ENCODE results near the gene ADARB2.

Gene ADARB2

DNA sequence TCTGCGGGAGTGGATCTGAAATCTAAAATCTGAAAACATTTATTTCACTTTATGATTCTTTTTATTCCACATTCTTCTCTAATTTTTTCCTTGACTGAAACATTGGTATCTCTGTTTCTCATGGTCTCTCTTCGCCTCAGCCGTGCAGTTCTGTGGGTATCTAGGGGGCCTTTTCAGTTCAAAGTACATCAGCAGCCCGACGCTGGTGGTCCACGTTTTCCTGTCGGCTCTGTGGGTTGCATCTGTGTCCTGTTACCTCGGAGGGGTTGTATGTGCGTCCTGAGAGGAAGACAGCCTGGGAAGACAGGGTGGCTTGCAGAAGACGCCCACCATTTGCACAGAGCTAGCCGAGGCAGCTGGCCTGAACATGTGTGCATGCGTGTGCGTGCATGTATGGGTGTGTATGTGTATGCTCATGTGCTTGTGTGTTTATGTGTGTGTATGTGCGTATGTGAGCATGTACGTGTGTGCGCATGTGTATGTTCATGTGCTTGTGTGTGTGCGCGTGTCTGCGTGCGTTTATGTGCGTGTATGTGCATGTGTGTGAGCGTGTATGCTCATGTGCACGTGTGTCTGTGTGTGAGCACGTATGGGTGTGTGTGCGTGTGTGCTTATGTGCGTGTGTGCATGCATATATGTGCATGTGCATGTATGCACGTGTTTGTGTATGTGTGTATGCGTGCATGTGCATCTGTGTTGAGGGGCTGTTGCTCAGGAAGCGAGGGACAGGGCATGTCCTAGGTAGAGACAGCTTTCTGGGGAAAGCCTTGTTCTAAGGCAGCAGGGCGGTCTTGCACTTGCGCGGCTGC is 211.8 kb downstream of the ADARB2 start:
- DNase-seq (ENCODE audit: low read depth in 2 of 2) = no peak

DNA sequence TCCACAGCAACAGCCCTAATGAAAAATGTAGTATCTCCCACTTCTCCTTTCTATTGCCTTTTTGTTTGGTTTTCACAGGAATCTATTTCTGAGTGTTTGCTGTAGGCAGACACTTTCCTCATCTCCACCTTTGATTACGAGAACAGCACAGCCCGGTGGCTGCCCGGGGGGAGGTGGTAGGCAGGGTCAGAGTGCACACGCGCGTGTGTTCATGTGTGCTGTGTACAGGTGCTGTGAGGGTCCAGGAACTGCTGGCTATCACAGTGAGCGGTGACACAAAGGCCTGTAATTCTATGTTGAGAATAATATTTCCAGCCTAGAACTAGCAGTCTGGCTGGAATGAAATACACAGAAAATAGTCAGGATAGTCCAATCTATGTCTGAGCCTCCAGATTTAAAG is 212.8 kb downstream of the ADARB2 start:
- DNase-seq (ENCODE audit: low read depth in 2 of 2) = no peak

DNA sequence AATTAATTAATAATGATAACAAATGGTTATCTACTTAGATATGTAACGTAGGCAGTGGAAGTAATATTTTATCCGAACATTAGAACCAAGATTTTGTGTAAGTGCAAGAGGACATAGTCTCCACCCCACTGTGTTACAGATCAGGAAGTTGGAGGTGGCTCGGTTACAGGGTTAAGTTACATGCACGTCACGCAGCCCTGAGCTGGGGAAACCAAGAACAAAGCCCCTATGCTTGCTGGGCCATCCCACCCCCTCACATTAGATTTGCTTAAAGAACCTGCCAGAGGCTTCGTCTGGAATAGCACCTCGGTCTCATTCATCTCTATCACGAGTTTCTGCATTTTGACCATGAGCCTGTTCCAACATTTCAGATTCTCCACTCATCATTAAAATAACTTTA is 214.1 kb downstream of the ADARB2 start:
- no peak for DNase-seq (ENCODE audit: low read depth in 2 of 2)

DNA sequence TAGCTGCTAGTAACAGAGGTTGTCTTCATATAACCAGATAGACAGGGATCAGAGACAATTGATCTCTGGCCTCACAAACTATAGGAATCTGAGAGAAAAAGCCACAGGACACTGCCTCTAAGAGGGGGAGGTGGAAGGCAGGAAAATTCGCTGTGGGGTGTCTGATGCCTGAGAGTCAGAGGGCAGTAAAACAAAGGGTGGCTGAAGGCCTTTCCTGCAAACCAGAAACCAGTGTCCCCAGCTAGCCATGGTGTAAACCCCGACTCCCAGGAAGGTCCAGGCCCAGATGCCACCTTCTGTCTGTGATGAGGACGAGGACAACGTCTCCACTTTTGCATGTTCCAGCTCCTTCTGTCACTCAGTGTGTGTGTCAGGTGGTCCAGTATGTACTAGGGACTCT is 215.1 kb downstream of the ADARB2 start:
- DNase-seq (ENCODE audit: low read depth in 2 of 2) = no peak

DNA sequence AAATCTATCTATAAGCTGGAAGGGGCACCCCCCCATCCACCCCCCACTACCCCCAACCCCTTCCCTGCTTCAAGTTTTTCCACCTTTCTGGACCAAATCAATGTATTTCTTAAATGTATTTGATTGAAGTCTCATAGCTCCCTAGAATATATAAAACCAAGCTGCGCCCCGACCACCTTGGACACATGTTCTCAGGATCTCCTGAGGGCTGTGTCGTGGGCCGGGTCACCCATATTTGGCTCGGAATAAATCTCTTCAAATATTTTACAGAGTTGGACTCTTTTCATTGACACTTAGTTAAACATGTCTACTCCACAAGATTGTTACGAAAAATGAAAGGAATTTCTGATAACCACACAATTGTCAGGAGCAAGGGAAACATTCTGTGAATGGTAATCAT is 215.6 kb downstream of the ADARB2 start:
- no peak for DNase-seq (ENCODE audit: low read depth in 2 of 2)

DNA sequence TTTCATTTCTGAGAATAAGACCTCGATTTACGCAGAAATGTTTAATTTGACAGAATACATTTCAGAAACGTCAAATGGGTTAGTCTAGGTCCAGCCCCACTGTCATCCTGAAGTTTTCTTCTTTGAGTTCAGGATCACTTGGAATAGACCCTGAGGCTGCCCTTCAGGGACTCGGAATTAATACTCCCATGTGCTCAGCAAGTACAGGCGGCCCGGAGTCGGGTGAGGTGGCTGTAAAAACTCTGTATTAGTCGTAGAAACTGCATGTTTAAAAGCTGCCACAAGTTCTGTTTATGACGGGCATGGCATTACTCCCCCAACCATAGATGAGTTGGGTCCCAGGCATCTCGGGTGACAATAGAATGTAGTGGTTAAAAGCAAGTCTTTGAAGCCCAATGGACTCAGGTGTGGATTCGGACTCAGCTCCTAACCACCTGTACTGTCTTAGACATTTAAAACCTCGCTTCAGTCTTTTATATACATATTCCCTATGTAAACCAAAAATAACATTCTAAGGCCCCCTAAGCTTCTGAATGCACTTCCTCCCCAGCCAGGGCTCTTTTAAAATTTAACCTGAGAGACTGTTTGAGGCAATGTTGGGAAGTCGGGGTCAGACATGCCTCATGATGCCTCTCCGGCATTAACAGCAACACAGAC is 216.3 kb downstream of the ADARB2 start:
- DNase-seq (ENCODE audit: low read depth in 2 of 2) = no peak

DNA sequence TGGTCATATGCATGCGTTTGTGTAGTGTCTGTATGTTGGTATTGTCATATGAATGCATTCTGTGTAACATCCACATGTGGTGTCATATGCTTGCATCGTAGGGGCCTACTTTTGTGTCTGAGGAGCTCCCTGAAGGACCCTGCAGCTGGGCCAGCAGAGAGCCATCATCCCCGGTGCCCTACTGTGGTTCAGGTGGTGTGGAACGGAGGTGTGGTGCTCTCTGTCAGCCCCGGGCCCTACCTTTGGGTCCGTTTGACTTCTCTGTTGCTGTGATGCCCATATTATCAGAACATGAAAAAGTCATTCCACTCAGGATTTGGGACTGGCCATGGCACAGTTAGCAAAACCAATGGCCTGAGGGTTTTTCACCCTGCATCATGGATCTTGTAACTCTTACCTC is 217.9 kb downstream of the ADARB2 start:
- no peak for DNase-seq (ENCODE audit: low read depth in 2 of 2)

DNA sequence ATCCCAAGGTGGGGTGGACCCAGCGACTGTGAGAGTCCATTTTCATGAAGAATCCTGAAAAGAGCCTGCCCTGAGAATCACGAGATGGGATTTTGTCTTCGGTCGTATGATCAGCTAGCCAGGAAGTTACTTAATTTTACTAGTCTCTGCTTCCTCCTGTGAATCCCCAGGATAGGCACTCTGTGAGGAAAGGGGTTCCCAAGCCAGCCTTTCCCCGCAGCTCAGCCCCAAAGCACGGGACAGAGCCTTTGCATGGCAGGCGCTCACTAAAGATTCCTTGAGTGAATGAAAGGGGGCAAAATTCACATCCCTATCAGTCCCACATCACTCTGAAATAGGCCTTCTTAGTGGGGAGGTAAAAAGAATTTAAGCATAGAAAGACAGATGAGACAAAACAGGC is 219.6 kb downstream of the ADARB2 start:
- no peak for DNase-seq (ENCODE audit: low read depth in 2 of 2)

DNA sequence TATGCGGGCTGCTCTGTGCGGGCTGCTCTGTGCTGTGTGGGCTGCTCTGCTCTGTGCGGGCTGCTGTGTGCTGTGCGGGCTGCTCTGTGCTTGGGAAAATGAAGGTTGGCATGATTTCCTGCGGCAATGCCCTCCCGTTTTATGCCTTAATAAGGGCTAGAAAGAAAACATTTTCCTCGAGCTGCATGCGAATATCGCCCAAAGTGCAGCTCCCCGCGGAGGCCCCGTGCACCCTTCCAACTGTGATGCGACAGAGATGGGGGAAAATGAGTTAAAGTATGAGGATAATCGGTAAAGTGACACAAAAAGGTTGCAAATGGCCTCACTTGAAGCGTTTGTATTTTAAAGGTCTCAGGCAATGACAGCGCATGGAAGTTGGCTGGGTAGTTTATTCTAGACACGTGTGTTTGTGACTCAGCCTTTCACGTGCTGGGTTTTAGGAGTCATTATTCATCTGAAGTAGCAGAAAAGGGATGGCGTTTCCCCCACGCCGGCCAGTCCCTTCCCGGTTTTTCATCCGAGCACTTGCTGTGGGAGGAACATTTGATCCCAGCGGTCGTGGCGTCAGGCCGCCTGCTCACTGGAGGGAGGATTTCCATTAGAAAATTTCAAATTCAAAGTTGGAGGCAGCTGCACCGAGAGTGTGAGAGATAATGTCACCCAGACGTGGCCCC is 220.7 kb downstream of the ADARB2 start:
- no peak for DNase-seq (ENCODE audit: low read depth in 2 of 2)

DNA sequence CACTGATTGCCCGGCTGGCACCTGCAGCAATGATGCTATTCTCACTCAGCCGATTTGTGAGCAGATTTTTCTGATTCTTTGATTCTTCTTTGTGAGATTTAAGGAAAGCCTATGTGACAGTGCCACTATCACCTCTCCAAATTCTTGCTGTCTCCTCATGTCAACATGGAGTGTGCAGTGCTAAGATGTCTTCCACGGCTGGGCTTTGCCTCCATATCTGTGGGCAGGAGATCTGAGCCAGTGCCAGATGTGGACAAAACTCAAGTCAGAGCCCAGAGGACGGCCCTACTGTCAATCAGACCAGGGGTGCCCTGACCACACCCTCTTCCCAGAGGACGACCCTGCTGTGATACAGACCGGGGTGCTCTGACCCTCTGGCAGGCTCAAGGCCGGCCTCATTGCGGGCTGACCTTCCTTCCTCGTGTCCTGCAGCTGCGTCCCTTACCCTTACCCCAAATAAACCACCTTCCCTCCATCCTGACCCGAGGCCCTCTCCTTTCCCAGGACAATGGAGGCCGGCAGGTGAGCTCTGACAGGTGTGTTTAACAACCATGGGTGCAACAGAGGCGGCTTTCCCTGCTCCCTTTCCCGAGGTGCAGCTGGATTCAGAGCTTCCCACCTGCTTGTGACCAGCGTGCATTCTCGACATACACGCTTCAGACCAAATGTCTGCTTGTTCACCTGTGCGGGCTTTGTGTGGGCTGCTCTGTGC is 221.4 kb downstream of the ADARB2 start:
- DNase-seq (ENCODE audit: low read depth in 2 of 2) = no peak

DNA sequence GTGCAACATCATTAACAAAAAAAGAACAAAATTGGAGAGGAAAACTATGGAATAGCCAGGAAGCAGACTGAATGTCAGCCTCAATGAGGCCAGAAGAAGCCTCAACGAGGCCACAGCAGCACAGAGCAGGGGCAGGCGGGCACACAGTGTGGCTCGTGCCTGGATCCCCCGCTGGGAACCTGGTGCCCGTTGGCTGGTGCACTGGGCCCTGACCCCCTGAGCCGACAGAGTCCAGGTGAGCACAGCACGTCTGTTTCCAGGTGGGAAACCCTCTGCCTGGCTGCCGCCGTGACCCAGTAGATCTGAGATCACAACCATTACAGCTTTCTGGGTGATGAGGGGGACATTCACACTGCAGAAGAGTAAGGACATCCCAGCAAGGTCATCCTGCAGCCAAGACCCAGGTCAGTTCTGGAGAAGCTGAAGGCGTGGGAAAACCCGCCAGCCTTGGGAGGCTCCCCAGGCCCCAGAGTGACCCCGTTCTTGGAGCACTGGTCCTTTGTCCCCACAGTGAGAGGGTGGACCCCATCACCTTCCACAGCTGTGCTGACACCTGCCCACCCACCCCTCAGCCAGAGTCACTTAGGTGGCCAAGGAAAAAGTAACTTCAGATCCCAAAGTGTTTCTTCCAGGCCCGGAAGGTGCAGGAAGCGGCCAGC is 222.1 kb downstream of the ADARB2 start:
- no peak for DNase-seq (ENCODE audit: low read depth in 2 of 2)

DNA sequence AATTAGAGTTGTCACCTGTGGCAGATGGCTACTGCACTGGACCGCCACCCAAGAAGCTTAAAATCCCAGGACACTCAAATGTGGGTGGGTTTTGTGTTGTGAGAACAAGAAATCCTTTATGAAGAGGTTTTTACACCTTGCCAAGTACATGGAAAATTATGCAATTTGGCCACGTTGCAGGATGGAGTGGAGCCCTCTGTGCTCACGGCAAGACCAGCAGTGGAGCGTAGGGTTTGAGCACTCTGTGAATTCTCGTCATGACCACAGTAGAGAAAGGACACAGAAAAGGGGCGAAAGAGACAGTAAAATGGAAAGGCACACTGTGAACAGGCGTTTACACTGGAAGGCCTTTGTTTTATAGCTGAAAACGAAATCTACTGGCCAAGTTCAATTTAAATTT is 222.6 kb downstream of the ADARB2 start:
- DNase-seq (ENCODE audit: low read depth in 2 of 2) = no peak

DNA sequence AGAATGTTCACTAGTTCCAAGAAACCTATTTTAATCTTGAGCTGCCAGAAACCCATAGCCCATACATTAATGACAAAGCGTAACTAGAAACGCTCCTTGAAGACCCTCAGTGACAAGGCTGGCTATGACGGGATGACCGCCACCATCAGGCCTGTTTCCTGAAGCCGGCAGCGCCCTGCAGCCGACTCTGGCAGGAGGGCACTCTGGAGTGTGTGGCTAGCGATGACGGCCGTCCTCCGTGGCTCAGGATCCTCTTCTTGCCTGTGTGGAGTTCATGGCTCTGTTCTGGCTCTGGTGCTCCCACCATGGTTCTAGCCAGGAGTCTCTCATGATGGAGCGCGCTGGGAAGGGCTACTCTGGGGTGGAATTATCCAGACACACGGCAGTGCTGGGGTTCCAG is 224.1 kb downstream of the ADARB2 start:
- DNase-seq (ENCODE audit: low read depth in 2 of 2) = no peak

DNA sequence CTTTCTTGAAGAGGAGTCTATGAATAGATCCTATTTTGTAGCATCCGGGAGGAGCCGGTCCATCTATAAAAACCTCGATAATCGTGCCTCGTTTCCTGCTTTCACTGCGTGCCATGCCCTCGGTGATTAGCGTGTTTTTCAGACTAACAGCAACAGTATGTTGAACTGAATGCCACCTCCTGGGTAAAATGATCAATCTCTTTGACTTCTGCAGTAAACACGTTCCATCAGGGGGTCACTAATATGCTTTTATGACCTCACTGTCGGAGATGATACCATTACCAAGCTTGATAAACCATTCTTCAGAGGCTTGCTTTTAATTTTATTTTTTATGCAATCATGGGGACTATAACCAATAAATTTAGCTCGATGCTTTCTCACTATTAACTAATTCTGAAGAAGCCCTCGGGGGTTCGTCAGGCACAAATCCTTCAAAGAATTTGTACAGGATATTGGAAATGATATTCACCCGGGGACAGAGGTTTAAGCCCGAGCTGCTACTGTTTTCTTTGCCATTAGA is 228.3 kb downstream of the ADARB2 start:
- no peak for DNase-seq (ENCODE audit: low read depth in 2 of 2)

DNA sequence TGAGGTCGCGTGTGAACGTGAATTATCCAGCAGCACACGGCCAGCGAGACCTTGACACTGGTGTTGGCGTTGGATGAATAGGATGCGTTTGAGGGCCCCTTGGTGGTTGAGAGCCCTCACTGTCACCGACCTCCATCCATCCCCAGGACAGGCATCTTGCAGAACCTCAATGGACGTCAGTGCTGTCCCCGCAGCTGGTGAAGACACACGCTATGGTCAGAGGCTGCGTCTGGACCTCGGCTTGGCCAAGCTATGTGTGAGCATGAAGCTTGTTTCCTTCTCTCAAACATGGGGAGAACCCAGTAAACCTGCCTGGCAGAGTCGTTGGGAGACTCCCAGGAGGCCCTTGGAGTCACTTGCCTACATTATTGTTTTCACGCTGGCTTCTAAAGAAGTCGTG is 229.2 kb downstream of the ADARB2 start:
- no peak for DNase-seq (ENCODE audit: low read depth in 2 of 2)

DNA sequence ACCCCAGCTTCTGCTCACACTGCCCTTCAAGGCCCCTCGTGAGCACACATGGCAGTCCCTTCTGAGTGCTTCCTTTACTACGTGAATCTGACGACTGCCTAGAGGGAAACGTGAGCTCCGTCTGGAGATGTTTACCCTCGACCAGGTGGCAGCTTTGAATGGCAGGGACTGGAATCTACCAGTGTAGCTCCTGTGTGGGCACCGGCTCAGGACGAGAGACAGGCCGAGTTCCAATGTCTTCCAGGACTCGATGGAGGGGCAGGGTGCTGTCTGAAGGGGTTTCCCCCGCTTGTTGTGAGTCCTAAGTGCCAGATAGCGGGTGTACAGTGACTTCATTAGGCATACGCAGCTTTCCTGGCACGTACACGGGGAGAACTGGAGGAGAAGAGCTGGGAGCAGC is 229.9 kb downstream of the ADARB2 start:
- DNase-seq (ENCODE audit: low read depth in 2 of 2) = no peak

DNA sequence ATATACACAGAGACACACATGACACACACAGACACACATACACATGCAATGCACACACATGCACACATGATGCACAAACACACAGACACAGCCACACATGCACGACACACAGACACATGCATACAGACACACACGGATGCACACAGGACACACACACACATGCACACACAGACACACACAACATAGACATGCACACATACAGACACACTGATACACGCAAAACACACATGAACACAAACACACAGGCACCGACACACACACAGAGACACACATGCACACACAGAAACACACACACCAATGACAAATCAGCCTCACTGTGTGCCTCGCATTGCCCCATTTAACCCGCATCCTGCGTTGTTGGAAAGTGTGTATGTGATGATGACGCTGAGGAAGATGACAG is 232.4 kb downstream of the ADARB2 start:
- DNase-seq (ENCODE audit: low read depth in 2 of 2) = no peak

DNA sequence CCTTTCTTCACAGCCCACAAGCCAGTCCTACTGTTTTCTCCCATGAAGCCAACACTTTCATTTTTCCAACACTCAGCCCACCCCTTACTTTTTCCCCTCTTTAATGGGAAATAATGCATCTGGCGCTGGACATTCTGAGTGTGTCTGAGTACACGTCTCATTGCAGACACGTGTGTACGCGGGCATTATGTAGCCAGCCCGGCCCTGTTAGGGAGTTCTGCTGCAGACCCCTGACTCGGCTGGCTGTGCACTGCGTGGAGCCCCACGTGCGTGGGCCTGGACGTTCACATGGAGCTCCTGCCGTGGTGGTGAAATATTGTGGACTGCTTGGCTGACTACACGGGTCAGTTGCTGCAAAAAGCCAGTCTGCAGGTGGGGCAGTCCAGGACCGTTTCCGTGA is 233.0 kb downstream of the ADARB2 start:
- no peak for DNase-seq (ENCODE audit: low read depth in 2 of 2)

DNA sequence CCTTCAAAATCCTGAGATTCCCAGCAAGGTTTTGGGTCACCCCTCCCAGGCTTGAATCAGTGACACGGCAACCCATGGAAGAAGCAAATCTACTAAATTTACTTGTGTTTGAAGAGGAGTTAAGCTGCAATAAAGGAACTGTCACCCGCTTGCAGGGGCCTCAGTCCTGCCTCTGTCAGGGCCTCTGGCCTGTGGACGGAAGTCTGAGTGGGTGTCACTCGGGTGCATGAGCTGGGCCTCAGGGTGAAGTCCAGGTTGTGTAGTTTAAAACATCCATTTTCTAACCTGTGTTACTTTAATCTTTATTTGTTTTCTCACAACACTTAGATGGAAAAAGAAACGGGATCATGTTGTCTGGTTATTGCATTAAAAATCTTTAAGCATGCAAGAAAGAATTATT is 234.9 kb downstream of the ADARB2 start:
- DNase-seq (ENCODE audit: low read depth in 2 of 2) = no peak

DNA sequence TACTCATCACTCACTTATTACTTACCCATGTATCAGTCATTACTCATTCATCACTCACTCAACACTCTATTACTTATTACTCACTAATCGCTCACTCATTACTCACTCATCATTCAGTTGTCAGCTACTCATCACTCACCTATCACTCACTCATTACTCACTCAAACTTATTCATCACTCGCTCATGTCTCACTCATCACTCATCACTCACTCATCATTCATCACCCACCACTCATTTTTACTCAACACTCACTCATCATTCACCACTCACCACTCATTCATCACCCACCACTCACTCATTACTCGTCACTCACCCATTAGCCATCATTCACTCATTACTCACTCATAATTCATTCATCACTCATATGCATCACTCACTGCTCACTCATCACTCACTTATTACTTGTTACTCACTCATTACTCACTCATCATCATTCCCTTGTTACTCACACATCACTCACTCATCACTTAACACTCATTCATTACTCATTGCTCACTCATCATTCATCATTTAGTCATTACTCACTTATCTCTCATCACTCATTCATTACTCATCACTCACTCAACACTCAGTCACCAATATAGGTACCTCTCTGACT is 237.9 kb downstream of the ADARB2 start:
- DNase-seq (ENCODE audit: low read depth in 2 of 2) = no peak

DNA sequence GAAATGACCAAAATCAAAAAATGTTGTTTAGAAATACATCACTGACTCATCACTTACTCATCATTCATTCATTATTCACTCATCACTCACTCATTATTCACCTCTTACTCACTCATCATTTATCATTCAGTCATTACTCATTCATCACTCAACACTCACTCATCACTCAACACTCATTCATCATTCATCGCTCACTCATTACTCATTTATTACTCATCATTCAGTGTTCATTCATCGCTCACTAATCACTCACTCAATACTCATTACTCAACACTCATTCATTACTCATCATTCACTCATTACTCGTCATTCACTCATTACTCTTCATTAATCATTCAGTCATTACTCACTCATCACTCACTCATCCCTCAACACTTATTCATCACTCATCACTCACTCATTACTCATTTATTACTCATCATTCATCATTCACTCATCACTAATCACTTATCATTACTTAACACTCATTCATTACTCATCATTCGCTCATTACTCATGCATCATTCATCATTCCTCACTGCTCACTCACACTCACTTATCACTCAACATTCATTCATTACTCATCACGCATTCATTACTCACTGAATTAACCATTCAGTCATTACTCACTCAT is 238.5 kb downstream of the ADARB2 start:
- DNase-seq (ENCODE audit: low read depth in 2 of 2) = no peak
